GM12891 (cell line): ENCODE data around the gene KLHL6.

Experiments
- PAX5 ChIP-seq: IDR thresholded peaks from 2 replicates; pipeline ENCODE4 v1.6.1; 2011; ENCODE audit warnings: low read length, moderate library complexity, mild to moderate bottlenecking; ENCODE audit not compliant: insufficient read depth, severe bottlenecking
- POLR2A ChIP-seq: IDR thresholded peaks from 2 replicates; pipeline ENCODE4 v1.6.1; 2011; ENCODE audit warnings: low read depth, low read length, control low read depth
- POLR2AphosphoS5 ChIP-seq: IDR thresholded peaks from 2 replicates; pipeline ENCODE4 v1.6.1; 2011; ENCODE audit warnings: low read depth, low read length, control low read depth
- TAF1 ChIP-seq: IDR thresholded peaks from 2 replicates; pipeline ENCODE4 v1.6.1; 2011; ENCODE audit warnings: low read depth, low read length, control low read depth

DNA sequence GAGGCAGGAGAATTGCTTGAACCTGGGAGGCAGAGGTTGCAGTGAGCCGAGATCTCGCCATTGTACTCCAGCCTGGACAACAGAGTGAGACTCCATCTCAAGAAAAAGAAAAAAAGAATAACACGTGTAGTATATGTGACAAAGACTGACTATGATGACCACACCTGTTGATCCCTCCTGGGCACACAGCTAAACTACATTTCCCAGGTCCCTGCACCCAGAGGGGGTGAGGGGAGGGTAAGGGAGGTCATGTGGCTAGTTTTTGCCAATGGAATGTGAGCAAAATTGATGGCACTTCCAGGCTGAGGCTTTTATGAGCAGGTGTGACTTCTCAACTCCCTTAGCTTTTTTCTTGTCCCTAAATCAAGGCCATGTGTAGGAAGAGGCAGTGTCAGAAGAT lies 58.2 kb downstream of the KLHL6 start:
- no peak for TF ChIP-seq TAF1
- no peak for TF ChIP-seq POLR2A
- no peak for TF ChIP-seq PAX5
- TF ChIP-seq POLR2AphosphoS5: no peak
